Measurements from ENCODE around the gene ATG2A. TPM values are rescaled to one million over a fixed set of nuclear protein-coding genes. Genes with fewer than 3 reads are reported as not detected.

The ATG2A gene
- total and polyA plus RNA-seq, 9 of the 15 experiments (the other 6 are each of a cell fraction or from before 2014, with no cell fraction given): 0.25 to 45.9 (median 5.2) TPM

DNA sequence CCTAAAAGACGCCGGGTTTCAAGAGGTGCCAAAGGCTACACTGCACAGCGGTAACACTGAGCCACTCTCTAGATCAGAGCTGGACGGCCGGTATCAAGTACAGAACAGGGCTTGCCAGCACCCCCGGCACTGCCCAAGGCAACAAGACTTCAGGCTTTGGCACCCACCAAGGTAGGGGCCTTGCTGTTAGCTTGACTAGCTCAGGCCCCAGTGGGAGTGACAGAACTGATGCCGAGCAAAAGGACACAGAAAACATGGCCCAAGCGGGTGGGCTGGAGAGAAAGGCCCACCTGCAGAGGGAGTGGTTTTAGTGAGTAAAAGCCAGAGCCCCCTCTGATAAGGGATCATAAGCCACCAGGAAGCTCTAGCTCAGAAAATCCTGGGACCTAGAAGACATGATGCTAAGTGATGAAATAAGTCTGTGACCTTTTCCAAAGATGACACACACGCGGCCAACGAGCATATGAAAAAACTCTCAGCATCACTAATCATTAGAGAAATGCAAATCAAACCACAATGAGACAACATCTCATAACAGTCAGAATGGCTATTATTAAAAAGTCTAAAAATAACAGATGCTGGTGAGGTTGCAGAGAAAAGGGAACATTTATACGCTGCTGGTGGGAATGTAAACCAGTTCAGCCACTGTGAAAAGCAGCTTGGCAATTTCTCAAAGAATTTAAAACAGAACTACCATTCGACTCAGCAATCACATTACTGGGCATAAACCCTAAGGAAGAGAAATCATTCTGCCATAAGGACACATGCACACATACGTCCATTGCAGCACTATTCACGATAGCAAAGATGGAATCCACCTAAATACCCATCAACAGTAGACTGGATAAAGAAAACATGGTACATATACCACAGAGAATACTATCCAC lies 51.5 kb downstream of the ATG2A start (continued):
- TF ChIP-seq ZNF174 (CRISPR knock-in tag; IDR thresholded peaks at IDR 0.05): no peak
- TF ChIP-seq PHF21A (IDR thresholded peaks at IDR 0.05; ENCODE audit: borderline replicate concordance, low read depth): no peak
- TF ChIP-seq, protein P1, sequence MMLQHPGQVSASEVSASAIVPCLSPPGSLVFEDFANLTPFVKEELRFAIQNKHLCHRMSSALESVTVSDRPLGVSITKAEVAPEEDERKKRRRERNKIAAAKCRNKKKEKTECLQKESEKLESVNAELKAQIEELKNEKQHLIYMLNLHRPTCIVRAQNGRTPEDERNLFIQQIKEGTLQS (IDR thresholded peaks at IDR 0.05): peak; percentile 41; the same call in 1 of the 2 replicates
- TF ChIP-seq, protein P1 (CRISPR knock-in tag; conservative IDR thresholded peaks at IDR 0.05): no peak
- no peak for TF ChIP-seq SRSF7 (optimal IDR thresholded peaks at IDR 0.05; ENCODE audit: low read depth, low read length)
- TF ChIP-seq KLF16 (IDR thresholded peaks at IDR 0.05): no peak
- no peak for TF ChIP-seq BRD4 (IDR thresholded peaks at IDR 0.05)

DNA sequence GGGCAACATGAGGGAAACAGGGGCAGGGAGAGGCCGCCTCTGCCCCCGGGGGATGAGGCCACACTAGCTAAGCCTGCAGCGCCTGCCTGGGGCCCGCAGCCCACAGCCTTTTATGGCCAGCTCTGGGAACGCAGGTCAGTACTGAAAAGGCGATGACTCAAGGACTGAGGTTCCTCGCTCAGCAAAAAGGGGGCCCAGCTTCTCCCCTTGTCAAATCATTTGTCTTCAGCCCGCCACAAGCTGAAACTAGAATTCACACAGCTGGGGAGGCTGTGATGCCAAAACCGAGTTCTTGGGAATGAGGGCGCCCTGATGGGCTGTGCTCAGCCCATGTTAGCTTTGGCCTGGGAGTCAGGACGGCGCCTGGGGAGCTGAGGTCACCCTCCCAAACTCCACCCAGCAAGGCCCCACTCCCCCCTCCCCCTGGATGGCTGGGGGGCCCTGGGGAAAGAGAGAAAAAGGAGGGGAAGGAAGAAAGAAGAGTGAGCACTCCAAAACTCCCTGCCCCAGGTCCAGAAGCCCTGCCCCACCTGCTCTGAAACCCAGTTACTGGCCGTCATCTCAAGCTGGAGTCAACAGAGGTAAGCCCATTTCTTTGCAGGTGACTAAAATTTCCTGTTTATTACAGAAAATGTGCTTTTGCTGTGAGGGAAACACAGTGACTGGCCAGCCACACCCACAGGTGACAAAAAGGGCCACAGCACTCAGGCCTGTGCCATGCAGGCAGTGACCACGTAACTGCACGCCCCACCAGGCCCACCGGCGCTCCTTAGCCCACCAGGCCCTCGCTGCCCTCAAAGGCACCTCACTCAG lies 52.3 kb downstream of the ATG2A start:
- peaks cover 21 to 52% of the 10 kb centered on the region in 2 experiments for H3K4me1 ChIP-seq (replicated peaks in 1 of 2; ENCODE audit: control insufficient read depth in 2 of 2, insufficient read depth in 2 of 2, low read length in 2 of 2)
- H3K4me2 ChIP-seq (ENCODE audit: insufficient read depth, low read length): peak overlapping the region; percentile 12; the same call in 1 of the 2 replicates
- TF ChIP-seq ZFX (CRISPR knock-in tag; IDR thresholded peaks at IDR 0.05) (0 out of 2 replicates have a peak, but pooled peaks have one; percentile 8), RBBP5 (IDR thresholded peaks at IDR 0.05; ENCODE audit: borderline replicate concordance, insufficient read depth, low read length, poor library complexity, severe bottlenecking) (peak; percentile 24)
- TF ChIP-seq, protein P2, sequence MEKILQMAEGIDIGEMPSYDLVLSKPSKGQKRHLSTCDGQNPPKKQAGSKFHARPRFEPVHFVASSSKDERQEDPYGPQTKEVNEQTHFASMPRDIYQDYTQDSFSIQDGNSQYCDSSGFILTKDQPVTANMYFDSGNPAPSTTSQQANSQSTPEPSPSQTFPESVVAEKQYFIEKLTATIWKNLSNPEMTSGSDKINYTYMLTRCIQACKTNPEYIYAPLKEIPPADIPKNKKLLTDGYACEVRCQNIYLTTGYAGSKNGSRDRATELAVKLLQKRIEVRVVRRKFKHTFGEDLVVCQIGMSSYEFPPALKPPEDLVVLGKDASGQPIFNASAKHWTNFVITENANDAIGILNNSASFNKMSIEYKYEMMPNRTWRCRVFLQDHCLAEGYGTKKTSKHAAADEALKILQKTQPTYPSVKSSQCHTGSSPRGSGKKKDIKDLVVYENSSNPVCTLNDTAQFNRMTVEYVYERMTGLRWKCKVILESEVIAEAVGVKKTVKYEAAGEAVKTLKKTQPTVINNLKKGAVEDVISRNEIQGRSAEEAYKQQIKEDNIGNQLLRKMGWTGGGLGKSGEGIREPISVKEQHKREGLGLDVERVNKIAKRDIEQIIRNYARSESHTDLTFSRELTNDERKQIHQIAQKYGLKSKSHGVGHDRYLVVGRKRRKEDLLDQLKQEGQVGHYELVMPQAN (IDR thresholded peaks at IDR 0.05; ENCODE audit: borderline replicate concordance): no peak
- TF ChIP-seq, protein P3, sequence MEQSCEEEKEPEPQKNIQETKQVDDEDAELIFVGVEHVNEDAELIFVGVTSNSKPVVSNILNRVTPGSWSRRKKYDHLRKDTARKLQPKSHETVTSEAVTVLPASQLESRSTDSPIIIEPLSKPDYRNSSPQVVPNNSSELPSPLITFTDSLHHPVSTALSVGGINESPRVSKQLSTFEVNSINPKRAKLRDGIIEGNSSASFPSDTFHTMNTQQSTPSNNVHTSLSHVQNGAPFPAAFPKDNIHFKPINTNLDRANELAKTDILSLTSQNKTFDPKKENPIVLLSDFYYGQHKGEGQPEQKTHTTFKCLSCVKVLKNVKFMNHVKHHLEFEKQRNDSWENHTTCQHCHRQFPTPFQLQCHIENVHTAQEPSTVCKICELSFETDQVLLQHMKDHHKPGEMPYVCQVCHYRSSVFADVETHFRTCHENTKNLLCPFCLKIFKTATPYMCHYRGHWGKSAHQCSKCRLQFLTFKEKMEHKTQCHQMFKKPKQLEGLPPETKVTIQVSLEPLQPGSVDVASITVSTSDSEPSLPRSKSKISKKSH (CRISPR knock-in tag; IDR thresholded peaks at IDR 0.05): no peak

More for the DNA sequence above, 52.3 kb downstream of the ATG2A start:
- Histone ChIP-seq H3K27me3 (ENCODE audit: control insufficient read depth in 2 of 2, insufficient read depth in 2 of 2, low read length in 2 of 2) (no peaks in the 10 kb centered on the region), H3K9me3 (replicated peaks; ENCODE audit: control insufficient read depth, insufficient read depth, low read depth, low read length) (no peaks in the 10 kb centered on the region), H3K79me2 (ENCODE audit: control insufficient read depth, insufficient read depth, low read length) (peaks cover 79% of the 10 kb centered on the region), H3K9me1 (ENCODE audit: control insufficient read depth, insufficient read depth, low read length) (peaks cover 3% of the 10 kb centered on the region), H3K9ac (ENCODE audit: insufficient read depth in 1 of 2, low read depth in 2 of 2, low read length in 2 of 2) (peak overlapping the region; percentile 23 to 86; a peak in 3 of 4 replicates), H3K27ac (ENCODE audit: extremely low read depth, low read depth, low read length) (peak overlapping the region; percentile 39; the same call in 2 of the 3 replicates), H4K20me1 (replicated peaks; ENCODE audit: control insufficient read depth, insufficient read depth, low read length) (0 out of 2 replicates have a peak, but pooled peaks cover 8% of the 10 kb centered on the region), H3K36me3 (ENCODE audit: control insufficient read depth, insufficient read depth, low read length) (peaks cover 38% of the 10 kb centered on the region; the same call in 2 of the 3 replicates), H2AFZ (ENCODE audit: low read depth, low read length) (no peak overlapping the region), H3K4me3 (no peak overlapping the region)
- ChIA-PET POLR2A (interaction anchor here (0.6 to 9.6 kb wide), 7 partner anchors 10 to 635 kb away, joined by 3 to 109 read pairs (median 4); partner anchors contain the start of genes EHD1 and MALAT1), CTCF (ENCODE audit: low intra/inter-chr PET ratio) (no interaction called here)
- in situ Hi-C loops (cut with MboI): no loop called here
- BruUV-seq (replicated peaks): no TSS peak
- peak; percentile 54 for ATAC-seq
- DNase-seq (ENCODE audit: extremely low read depth in 1 of 4, low spot score in 3 of 4): peak in 2 of 4 experiments; percentile 31 to 34
- 65% methylated on average over 15 of the region's 18 CpGs for WGBS (ENCODE audit: insufficient coverage, low coverage, missing lambda C conversion rate)
- FAIRE-seq: peak; percentile 11
- intact Hi-C loops (cut with micrococcal nuclease): no loop called here

All from K562 (cell line).